HL-60 (cell line): ENCODE results near the gene GPC5.

Source experiments
- DNase-seq, 2 experiments: peaks; one replicate each; pipeline ENCODE4 v3.0.0-alpha.2; 2010 to 2020; ENCODE audit warnings: low read depth in 1 of 2, low spot score in 1 of 2
- H3K27ac ChIP-seq: fragments of 250-450 bp; sonication (Bioruptor Pico); replicated peaks from 2 replicates; pipeline ENCODE4 v1.5.1; 2020; ENCODE audit warnings: mild to moderate bottlenecking, moderate library complexity
- H3K27me3 ChIP-seq: fragments of 250-450 bp; sonication (Bioruptor Pico); 2 replicates; pipeline ENCODE4 v1.5.1; 2021; ENCODE audit warnings: mild to moderate bottlenecking, moderate library complexity; ENCODE audit not compliant: insufficient read depth, poor library complexity, severe bottlenecking
- H3K4me3 ChIP-seq: replicated peaks from 2 replicates; pipeline ENCODE4 v1.5.1; 2011; ENCODE audit warnings: mild to moderate bottlenecking, control low read depth, low read length; ENCODE audit not compliant: insufficient read depth
- CTCF ChIP-seq: IDR thresholded peaks from one replicate; pipeline ENCODE4 v1.5.1; 2011; ENCODE audit warnings: low read length, control low read depth, inconsistent platforms; ENCODE audit not compliant: insufficient read depth
- GABPA ChIP-seq: IDR thresholded peaks from 2 replicates; pipeline ENCODE4 v1.6.1; 2012; ENCODE audit warnings: low read depth
- POLR2AphosphoS5 ChIP-seq: IDR thresholded peaks from 2 replicates; pipeline ENCODE4 v1.6.1; 2012; ENCODE audit warnings: low read depth
- REST ChIP-seq: IDR thresholded peaks from 2 replicates; pipeline ENCODE4 v1.6.1; 2012; ENCODE audit warnings: low read depth; ENCODE audit not compliant: insufficient replicate concordance
- SPI1 ChIP-seq: IDR thresholded peaks from 2 replicates; pipeline ENCODE4 v1.6.1; 2012; ENCODE audit warnings: low read depth, mild to moderate bottlenecking, borderline replicate concordance

GPC5 gene

GRCh38 chr13:92621985-92622384 lies 1223.6 kb downstream of the GPC5 start:
- no peak overlapping the region for H3K4me3 ChIP-seq
- TF ChIP-seq SPI1 (no peak), REST (no peak)
- H3K27ac ChIP-seq, result no peak overlapping the region
- no peak for DNase-seq
- no peaks in the 10 kb centered on the region for H3K27me3 ChIP-seq

GRCh38 chr13:92622905-92623304 lies 1224.5 kb downstream of the GPC5 start:
- Histone ChIP-seq H3K27ac (no peak overlapping the region), H3K27me3 (no peaks in the 10 kb centered on the region), H3K4me3 (no peak overlapping the region)
- DNase-seq, result no peak
- TF ChIP-seq REST, result no peak
- no peak for TF ChIP-seq POLR2AphosphoS5
- no peak for TF ChIP-seq CTCF
- TF ChIP-seq SPI1, result no peak
- TF ChIP-seq GABPA, result no peak

- TF ChIP-seq REST (no peak), SPI1 (no peak), GABPA (no peak), CTCF (no peak), POLR2AphosphoS5 (no peak)
- Histone ChIP-seq H3K27me3 (no peaks in the 10 kb centered on the region), H3K27ac (no peak overlapping the region), H3K4me3 (no peak overlapping the region)
- no peak for DNase-seq
Measured at GRCh38 chr13:92626274-92626673, 1227.9 kb downstream of the GPC5 start.

GRCh38 chr13:92640936-92641335 lies 1242.5 kb downstream of the GPC5 start:
- Histone ChIP-seq H3K4me3 (no peak overlapping the region), H3K27ac (no peak overlapping the region), H3K27me3 (no peaks in the 10 kb centered on the region)
- no peak for TF ChIP-seq GABPA
- TF ChIP-seq CTCF, result no peak
- no peak for TF ChIP-seq SPI1
- TF ChIP-seq POLR2AphosphoS5, result no peak
- TF ChIP-seq REST, result no peak
- DNase-seq, result no peak
